Activated gamma-delta T cell treated with anti-CD3 and anti-CD28 coated beads, Interleukin-2, amount 50 U/mL, for 16 hours (primary cell): ENCODE results near the gene MACO1.
"Not testable (repeated sequence)": the region's sequence is repeated elsewhere in the genome, so short reads cannot be mapped to it uniquely, and the experiment has no call there.

Source experiments
- DNase-seq: peaks from one replicate; pipeline ENCODE4 v3.0.0-alpha.2; 2020; ENCODE audit warnings: low read depth

The MACO1 gene

GRCh38 chr1:25487628-25488027, 56.9 kb downstream of the MACO1 start:
- peak; percentile 34 for DNase-seq

- no peak for DNase-seq
Observed at GRCh38 chr1:25492323-25492722, 61.6 kb downstream of the MACO1 start.

GRCh38 chr1:25494952-25495351, 64.3 kb downstream of the MACO1 start:
- DNase-seq, result no peak

- no peak for DNase-seq
Observed at GRCh38 chr1:25500694-25501093, 70.0 kb downstream of the MACO1 start.

GRCh38 chr1:25501235-25502058, 70.8 kb downstream of the MACO1 start:
- DNase-seq, result no peak

- no peak for DNase-seq
Observed at GRCh38 chr1:25502957-25503356, 72.3 kb downstream of the MACO1 start.

- peak; percentile 51 for DNase-seq
Observed at GRCh38 chr1:25503551-25504426, 73.1 kb downstream of the MACO1 start.

GRCh38 chr1:25504706-25505595, 74.3 kb downstream of the MACO1 start:
- no peak for DNase-seq

GRCh38 chr1:25505656-25506385, 75.1 kb downstream of the MACO1 start:
- DNase-seq, result no peak

- not testable (repeated sequence) for DNase-seq
Observed at GRCh38 chr1:25506566-25507463, 76.1 kb downstream of the MACO1 start.

GRCh38 chr1:25513666-25514065, 83.0 kb downstream of the MACO1 start:
- DNase-seq, result no peak

- DNase-seq, result no peak
Observed at GRCh38 chr1:25515033-25515432, 84.3 kb downstream of the MACO1 start.

- DNase-seq, result no peak
Observed at GRCh38 chr1:25516686-25517085, 86.0 kb downstream of the MACO1 start.

GRCh38 chr1:25517476-25518394, 87.0 kb downstream of the MACO1 start:
- no peak for DNase-seq

GRCh38 chr1:25519624-25520023, 88.9 kb downstream of the MACO1 start:
- no peak for DNase-seq

GRCh38 chr1:25520446-25521061, 89.9 kb downstream of the MACO1 start:
- peak; percentile 66 for DNase-seq

GRCh38 chr1:25522031-25522655, 91.4 kb downstream of the MACO1 start:
- DNase-seq, result no peak

- DNase-seq, result no peak
Observed at GRCh38 chr1:25523542-25523941, 92.8 kb downstream of the MACO1 start.
